Stimulated activated CD4-positive, alpha-beta T cell treated with anti-CD3 and anti-CD28 coated beads, Interleukin-2, amount 100 ng/mL, for 4 hours (primary cell): ENCODE results near the gene TTC23L.

Experiments
- DNase-seq: peaks from one replicate; pipeline ENCODE4 v3.0.0-alpha.2; 2020; ENCODE audit warnings: low read depth

Gene TTC23L

GRCh38 chr5:34870382-34870781, 31.4 kb downstream of the TTC23L start:
- DNase-seq, result no peak

- DNase-seq, result no peak
Observed at GRCh38 chr5:34876275-34876674, 37.3 kb downstream of the TTC23L start.

- no peak for DNase-seq
Observed at GRCh38 chr5:34881246-34881645, 42.3 kb downstream of the TTC23L start.

GRCh38 chr5:34886392-34887119, 47.6 kb downstream of the TTC23L start:
- no peak for DNase-seq

GRCh38 chr5:34889394-34889793, 50.4 kb downstream of the TTC23L start:
- DNase-seq, result no peak

- no peak for DNase-seq
Observed at GRCh38 chr5:34891981-34892380, 53.0 kb downstream of the TTC23L start.

GRCh38 chr5:34892414-34892813, 53.5 kb downstream of the TTC23L start:
- DNase-seq, result no peak

GRCh38 chr5:34894716-34895115, 55.8 kb downstream of the TTC23L start:
- DNase-seq, result no peak

GRCh38 chr5:34895641-34896419, 56.9 kb downstream of the TTC23L start:
- DNase-seq, result no peak

- no peak for DNase-seq
Observed at GRCh38 chr5:34897646-34898045, 58.7 kb downstream of the TTC23L start.

- peak; percentile 36 for DNase-seq
Observed at GRCh38 chr5:34898258-34898895, 59.4 kb downstream of the TTC23L start.

GRCh38 chr5:34899066-34899465, 60.1 kb downstream of the TTC23L start:
- no peak for DNase-seq

GRCh38 chr5:34900652-34901051, 61.7 kb downstream of the TTC23L start:
- no peak for DNase-seq

GRCh38 chr5:34903260-34903659, 64.3 kb downstream of the TTC23L start:
- DNase-seq, result no peak

GRCh38 chr5:34905564-34905963, 66.6 kb downstream of the TTC23L start:
- no peak for DNase-seq

GRCh38 chr5:34913072-34913471, 74.1 kb downstream of the TTC23L start:
- DNase-seq, result no peak

GRCh38 chr5:34914671-34915138, 75.7 kb downstream of the TTC23L start:
- peak; percentile 2 for DNase-seq

- peak; percentile 91 for DNase-seq
Observed at GRCh38 chr5:34915139-34915855, 76.3 kb downstream of the TTC23L start, which contains the start of the genes BRIX1 and RAD1. TSS of gene BRIX1 (plus strand) at chr5:34915711. CDS start at chr5:34915739, 28 bp downstream. TSS of gene RAD1 (minus strand) at chr5:34915504. CDS start at chr5:34914892, 612 bp downstream.

- peak; percentile 14 for DNase-seq
Observed at GRCh38 chr5:34915856-34916192, 76.9 kb downstream of the TTC23L start.

- DNase-seq, result no peak
Observed at GRCh38 chr5:34916518-34916917, 77.6 kb downstream of the TTC23L start.

- no peak for DNase-seq
Observed at GRCh38 chr5:34918025-34918424, 79.1 kb downstream of the TTC23L start.

- DNase-seq, result no peak
Observed at GRCh38 chr5:34919077-34919476, 80.1 kb downstream of the TTC23L start.
